Measurements from ENCODE around the gene TOGARAM2. TPM values are rescaled to one million over a fixed set of nuclear protein-coding genes. Genes with fewer than 3 reads are reported as not detected.

TOGARAM2 gene
- total RNA-seq, 1 donor from 2014 or later = 0.23 TPM

- DNase-seq (ENCODE audit: low spot score) = no peak
- Mint-ChIP-seq H3K4me3 (ENCODE audit: unreplicated experiment) (no peak overlapping the region), H3K36me3 (ENCODE audit: low read depth, unreplicated experiment) (no peaks in the 10 kb centered on the region), H3K27ac (ENCODE audit: unreplicated experiment) (no peak overlapping the region), H3K4me1 (ENCODE audit: unreplicated experiment) (peaks cover 4% of the 10 kb centered on the region), H3K9me3 (ENCODE audit: unreplicated experiment) (no peaks in the 10 kb centered on the region), H3K27me3 (ENCODE audit: unreplicated experiment) (peaks cover 3% of the 10 kb centered on the region)
- TF ChIP-seq, protein P1, sequence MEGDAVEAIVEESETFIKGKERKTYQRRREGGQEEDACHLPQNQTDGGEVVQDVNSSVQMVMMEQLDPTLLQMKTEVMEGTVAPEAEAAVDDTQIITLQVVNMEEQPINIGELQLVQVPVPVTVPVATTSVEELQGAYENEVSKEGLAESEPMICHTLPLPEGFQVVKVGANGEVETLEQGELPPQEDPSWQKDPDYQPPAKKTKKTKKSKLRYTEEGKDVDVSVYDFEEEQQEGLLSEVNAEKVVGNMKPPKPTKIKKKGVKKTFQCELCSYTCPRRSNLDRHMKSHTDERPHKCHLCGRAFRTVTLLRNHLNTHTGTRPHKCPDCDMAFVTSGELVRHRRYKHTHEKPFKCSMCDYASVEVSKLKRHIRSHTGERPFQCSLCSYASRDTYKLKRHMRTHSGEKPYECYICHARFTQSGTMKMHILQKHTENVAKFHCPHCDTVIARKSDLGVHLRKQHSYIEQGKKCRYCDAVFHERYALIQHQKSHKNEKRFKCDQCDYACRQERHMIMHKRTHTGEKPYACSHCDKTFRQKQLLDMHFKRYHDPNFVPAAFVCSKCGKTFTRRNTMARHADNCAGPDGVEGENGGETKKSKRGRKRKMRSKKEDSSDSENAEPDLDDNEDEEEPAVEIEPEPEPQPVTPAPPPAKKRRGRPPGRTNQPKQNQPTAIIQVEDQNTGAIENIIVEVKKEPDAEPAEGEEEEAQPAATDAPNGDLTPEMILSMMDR (IDR thresholded peaks at IDR 0.05; ENCODE audit: unreplicated experiment) = no peak
Measured at GRCh38 chr2:29054430-29054829, 73.3 kb downstream of the TOGARAM2 start.

DNA sequence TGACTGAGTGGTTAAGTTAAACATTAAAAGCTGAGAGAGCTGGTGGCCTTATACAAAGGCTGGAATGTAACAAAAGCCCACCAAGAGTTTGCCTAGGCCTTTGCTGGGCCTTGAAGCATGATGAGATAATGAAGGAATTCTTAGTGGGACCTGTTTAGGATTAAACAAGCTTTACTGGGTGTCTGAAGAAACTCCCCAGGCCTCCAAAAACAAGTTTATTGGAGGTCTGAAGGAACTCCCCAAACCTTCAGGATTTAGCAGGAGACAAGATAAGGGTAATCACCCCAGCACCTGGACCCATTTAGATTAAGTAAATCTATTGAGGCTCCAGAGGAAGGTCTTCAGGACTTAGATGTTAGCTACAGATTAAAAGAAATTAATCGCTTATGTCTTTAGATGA, 74.5 kb downstream of the TOGARAM2 start:
- peaks cover 3% of the 10 kb centered on the region for H3K27me3 Mint-ChIP-seq (ENCODE audit: unreplicated experiment)
- H3K4me1 Mint-ChIP-seq (ENCODE audit: unreplicated experiment) = peaks cover 4% of the 10 kb centered on the region
- H3K27ac Mint-ChIP-seq (ENCODE audit: unreplicated experiment) = no peak overlapping the region
- TF ChIP-seq, protein P1 (IDR thresholded peaks at IDR 0.05; ENCODE audit: unreplicated experiment) = no peak
- no peaks in the 10 kb centered on the region for H3K9me3 Mint-ChIP-seq (ENCODE audit: unreplicated experiment)
- no peak for DNase-seq (ENCODE audit: low spot score)
- H3K36me3 Mint-ChIP-seq (ENCODE audit: low read depth, unreplicated experiment) = no peaks in the 10 kb centered on the region
- H3K4me3 Mint-ChIP-seq (ENCODE audit: unreplicated experiment) = no peak overlapping the region

GRCh38 chr2:29056452-29056851, 75.4 kb downstream of the TOGARAM2 start:
- TF ChIP-seq, protein P1 (IDR thresholded peaks at IDR 0.05; ENCODE audit: unreplicated experiment) = no peak
- Mint-ChIP-seq H3K4me3 (ENCODE audit: unreplicated experiment) (no peak overlapping the region), H3K27me3 (ENCODE audit: unreplicated experiment) (peaks cover 3% of the 10 kb centered on the region), H3K27ac (ENCODE audit: unreplicated experiment) (no peak overlapping the region), H3K4me1 (ENCODE audit: unreplicated experiment) (peaks cover 4% of the 10 kb centered on the region), H3K36me3 (ENCODE audit: low read depth, unreplicated experiment) (no peaks in the 10 kb centered on the region), H3K9me3 (ENCODE audit: unreplicated experiment) (no peaks in the 10 kb centered on the region)
- no peak for DNase-seq (ENCODE audit: low spot score)

DNA sequence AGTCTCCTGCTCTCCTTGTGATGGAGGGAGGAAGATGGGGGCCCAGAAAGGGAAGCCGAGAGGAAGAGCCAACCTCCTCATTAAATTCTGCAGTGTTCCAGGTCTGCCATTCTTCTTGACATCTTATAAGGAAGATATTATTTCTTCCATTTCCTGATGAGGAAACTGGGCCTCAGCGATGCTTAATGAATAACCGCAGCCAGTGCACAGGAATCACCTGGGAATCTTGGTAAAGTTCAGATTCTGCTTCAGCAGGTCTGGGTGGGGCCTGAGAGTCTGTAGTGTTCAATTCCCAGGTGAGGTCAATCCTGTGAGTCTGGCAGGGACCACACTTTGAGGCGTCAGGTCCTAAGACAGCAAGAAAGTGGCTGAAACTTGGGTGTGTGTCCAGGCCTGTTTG, 75.9 kb downstream of the TOGARAM2 start:
- Mint-ChIP-seq H3K36me3 (ENCODE audit: low read depth, unreplicated experiment) (no peaks in the 10 kb centered on the region), H3K4me3 (ENCODE audit: unreplicated experiment) (no peak overlapping the region), H3K27me3 (ENCODE audit: unreplicated experiment) (peaks cover 3% of the 10 kb centered on the region), H3K27ac (ENCODE audit: unreplicated experiment) (no peak overlapping the region), H3K4me1 (ENCODE audit: unreplicated experiment) (peaks cover 4% of the 10 kb centered on the region), H3K9me3 (ENCODE audit: unreplicated experiment) (no peaks in the 10 kb centered on the region)
- TF ChIP-seq, protein P1 (IDR thresholded peaks at IDR 0.05; ENCODE audit: unreplicated experiment) = no peak
- DNase-seq (ENCODE audit: low spot score) = no peak

- DNase-seq (ENCODE audit: low spot score) = no peak
- H3K4me1 Mint-ChIP-seq (ENCODE audit: unreplicated experiment) = no peaks in the 10 kb centered on the region
- no peak overlapping the region for H3K4me3 Mint-ChIP-seq (ENCODE audit: unreplicated experiment)
- no peak overlapping the region for H3K27ac Mint-ChIP-seq (ENCODE audit: unreplicated experiment)
- TF ChIP-seq, protein P1 (IDR thresholded peaks at IDR 0.05; ENCODE audit: unreplicated experiment) = no peak
- H3K36me3 Mint-ChIP-seq (ENCODE audit: low read depth, unreplicated experiment) = no peaks in the 10 kb centered on the region
- H3K27me3 Mint-ChIP-seq (ENCODE audit: unreplicated experiment) = no peaks in the 10 kb centered on the region
- H3K9me3 Mint-ChIP-seq (ENCODE audit: unreplicated experiment) = no peaks in the 10 kb centered on the region
Measured at GRCh38 chr2:29059624-29060023, 78.5 kb downstream of the TOGARAM2 start.
